Erythroblast (primary cell): ENCODE results near the gene ARHGAP24.

Source experiments
- GATA1 ChIP-seq: IDR thresholded peaks from 2 replicates; pipeline ENCODE4 v1.6.1; 2011; ENCODE audit warnings: low read depth, mild to moderate bottlenecking, control low read depth, low read length, moderate library complexity
- POLR2A ChIP-seq: IDR thresholded peaks from 2 replicates; pipeline ENCODE4 v1.6.1; 2011; ENCODE audit warnings: mild to moderate bottlenecking, low read length

DNA sequence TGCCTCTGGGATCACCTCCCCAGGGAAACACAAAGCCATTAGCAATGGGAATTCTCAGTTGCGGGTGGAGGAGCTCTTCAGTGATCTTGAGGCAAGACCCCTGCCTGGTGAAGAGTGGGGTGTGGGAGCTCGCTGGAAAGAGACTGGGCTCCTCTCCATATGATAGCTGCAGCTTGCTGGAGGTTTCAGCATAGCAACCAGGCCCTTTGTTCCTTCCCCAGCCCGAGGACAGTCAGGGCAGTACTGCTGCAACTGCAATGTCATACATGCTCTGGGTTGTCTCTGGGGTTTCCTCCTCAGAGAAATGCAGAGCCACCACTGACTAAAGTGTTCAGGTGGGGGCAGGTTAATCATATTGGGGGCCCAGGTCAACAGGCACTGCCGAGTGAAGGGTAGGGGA, 81.3 kb downstream of the ARHGAP24 start:
- TF ChIP-seq POLR2A (no peak), GATA1 (no peak)
